GM19372 (cell line): ENCODE data around the gene JAGN1.
"Not testable (repeated sequence)": the region's sequence is repeated elsewhere in the genome, so short reads cannot be mapped to it uniquely, and the experiment has no call there.

Experiments used
- ATAC-seq: cut with Tn5 transposase; IDR thresholded peaks from one replicate; pipeline ENCODE4 v1.9.1; 2021; ENCODE audit warnings: mild to moderate bottlenecking, low read depth, moderate library complexity; ENCODE audit not compliant: unreplicated experiment

The JAGN1 gene

DNA sequence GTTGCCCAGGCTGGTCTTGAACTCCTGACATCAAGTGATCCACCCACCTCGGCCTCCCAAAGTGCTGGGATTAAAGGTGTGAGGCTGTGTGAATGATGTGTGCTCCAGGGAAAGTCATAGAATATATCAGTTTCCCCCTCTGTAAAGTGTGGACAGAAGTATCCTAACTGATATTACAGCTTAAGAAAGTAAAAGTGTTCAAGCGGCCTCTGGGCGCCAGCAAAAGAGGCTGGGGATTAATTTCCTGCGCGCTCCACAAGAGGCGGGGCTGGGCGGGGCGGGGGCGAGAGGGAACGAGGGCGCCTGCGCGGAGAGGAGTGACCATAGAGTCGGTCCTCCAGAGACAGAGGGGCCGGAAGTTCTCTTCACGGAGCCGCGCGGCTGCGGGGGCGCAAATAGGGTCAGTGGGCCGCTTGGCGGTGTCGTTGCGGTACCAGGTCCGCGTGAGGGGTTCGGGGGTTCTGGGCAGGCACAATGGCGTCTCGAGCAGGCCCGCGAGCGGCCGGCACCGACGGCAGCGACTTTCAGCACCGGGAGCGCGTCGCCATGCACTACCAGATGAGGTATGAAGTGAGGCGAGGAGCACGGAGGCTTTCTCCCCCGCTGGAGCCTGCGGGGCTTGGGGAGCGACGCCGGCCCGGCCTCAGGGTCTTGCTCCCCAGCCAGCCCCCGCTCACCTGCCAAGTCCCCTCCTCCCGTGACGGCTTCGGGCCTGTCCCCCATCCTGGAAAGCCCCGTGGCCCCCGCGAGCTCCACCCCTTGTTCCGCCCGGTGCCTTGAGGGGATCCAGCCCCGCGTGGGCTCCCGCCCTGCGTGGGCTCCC, at the start of gene JAGN1:
JAGN1 (plus strand) TSS at position 362 of the 823 bp plus-strand sequence; CDS start at position 475, 113 bp downstream.
- ATAC-seq = peak; percentile 84

DNA sequence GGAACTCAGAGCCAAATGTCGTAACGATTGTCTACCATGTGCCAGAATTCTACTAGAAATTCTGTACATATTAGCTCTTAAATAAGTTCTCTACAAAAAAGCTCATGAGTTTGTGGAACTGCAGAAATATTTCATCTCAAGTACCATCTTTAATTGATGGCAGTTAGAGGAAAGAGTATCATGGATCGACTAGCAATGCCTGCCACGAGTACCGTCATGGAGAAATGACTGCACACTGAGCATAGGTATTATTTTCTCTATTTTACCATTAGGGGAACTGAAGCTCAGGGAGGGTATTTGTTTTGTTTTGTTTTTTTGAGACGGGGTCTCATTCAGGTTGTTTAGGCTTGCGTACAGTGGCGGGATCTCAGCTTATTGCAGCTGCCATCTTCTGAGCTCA, 49.4 kb upstream of the JAGN1 start:
- no peak for ATAC-seq

GRCh38 chr3:9843715-9844438, 46.5 kb upstream of the JAGN1 start, which contains the start of gene RPUSD3:
RPUSD3 (minus strand) TSS chr3:9844008; CDS start chr3:9843990, 18 bp downstream.
- peak; percentile 98 for ATAC-seq

- ATAC-seq = no peak
These were observed 44.2 kb upstream of the JAGN1 start for GRCh38 chr3:9846231-9846630.

DNA sequence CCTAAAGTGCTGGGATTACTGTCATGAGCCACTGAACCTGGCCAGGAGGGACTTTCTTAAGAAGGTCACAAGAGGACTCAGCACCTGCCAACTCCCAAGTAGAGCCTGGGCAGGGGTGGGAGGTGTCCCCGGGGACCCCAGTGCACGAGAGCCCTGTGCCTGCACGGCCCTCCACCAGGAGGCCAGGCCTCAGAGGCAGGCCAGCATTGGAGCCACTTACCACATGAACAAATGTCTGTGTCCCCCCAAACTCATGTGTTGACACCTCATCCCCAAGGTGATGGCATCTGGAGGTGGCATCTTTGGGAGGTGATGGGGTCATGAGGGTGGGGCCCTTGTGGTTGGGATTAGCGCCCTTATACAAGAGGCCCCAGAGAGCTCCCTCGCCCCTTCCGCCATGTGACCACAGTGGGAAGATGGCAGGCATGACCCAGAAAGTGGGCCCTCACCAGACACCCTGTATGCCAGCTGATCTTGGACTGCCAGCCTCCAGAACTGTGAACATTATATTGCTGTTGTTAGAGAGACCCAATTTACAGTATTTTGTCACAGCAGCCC, 43.4 kb upstream of the JAGN1 start:
- no peak for ATAC-seq

DNA sequence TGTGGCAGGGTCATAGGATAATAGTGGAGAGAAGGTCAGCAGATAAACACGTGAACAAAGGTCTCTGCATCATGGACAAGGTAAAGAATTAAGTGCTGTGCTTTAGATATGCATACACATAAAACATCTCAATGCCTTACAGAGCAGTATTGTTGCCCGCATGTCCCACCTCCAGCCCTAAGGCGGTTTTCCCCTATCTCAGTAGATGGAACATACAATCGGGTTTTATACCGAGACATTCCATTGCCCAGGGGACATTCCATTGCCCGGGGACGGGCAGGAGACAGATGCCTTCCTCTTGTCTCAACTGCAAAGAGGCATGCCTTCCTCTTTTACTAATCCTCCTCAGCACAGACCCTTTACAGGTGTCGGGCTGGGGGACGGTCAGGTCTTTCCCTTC, 42.5 kb upstream of the JAGN1 start:
- not testable (repeated sequence) for ATAC-seq

DNA sequence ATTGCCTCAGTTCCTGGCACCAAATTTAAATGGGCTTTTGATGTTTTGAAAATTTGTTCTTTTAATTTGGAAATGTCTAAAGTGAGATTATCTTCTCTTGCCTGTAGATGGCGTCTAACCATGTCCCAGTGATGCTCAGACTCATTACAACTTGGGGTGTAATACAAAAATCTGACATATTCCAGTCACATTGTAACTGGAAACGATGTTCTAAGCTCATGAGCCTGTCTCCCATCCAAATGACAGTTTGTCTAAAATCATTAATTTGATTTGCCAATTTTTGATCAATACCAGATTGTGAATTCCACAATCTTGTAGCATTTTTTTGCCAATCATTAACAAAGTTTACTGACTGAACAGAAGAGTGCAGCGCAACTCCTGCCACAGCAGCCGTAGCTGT, 41.5 kb upstream of the JAGN1 start:
- ATAC-seq = not testable (repeated sequence)

- not testable (repeated sequence) for ATAC-seq
These were observed 39.0 kb upstream of the JAGN1 start for GRCh38 chr3:9851383-9851782.

GRCh38 chr3:9851926-9852325, 38.5 kb upstream of the JAGN1 start:
- ATAC-seq = not testable (repeated sequence)

GRCh38 chr3:9852528-9852927, 37.9 kb upstream of the JAGN1 start:
- ATAC-seq = no peak

DNA sequence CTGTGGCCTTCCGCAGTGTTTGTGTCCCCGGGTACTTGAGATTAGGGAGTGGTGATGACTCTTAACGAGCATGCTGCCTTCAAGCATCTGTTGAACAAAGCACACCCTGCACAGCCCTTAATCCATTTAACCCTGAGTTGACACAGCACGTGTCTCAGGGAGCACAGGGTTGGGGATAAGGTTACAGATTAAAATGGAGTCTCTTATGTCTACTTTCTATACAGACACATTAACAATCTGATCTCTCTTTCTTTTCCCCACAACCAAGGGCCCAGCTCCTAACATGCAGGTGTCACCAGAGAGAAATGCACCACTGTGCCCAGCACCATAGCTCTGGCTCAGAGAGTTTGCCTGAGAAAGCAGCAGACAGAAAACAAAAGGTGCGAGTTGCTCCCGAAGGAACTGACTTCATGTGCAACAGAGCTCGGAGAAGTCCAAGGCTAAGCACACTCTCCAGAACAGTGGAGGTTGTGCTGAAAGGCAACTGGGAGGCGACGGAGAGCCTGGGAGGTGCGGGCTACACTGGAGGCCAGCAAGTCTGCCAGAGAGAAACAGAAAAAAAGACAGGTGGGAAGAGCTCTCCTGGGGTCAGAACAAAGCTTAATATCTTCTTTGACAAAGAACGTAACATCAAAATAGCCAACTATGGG, 36.0 kb upstream of the JAGN1 start:
- not testable (repeated sequence) for ATAC-seq

GRCh38 chr3:9855594-9855993, 34.8 kb upstream of the JAGN1 start:
- no peak for ATAC-seq

DNA sequence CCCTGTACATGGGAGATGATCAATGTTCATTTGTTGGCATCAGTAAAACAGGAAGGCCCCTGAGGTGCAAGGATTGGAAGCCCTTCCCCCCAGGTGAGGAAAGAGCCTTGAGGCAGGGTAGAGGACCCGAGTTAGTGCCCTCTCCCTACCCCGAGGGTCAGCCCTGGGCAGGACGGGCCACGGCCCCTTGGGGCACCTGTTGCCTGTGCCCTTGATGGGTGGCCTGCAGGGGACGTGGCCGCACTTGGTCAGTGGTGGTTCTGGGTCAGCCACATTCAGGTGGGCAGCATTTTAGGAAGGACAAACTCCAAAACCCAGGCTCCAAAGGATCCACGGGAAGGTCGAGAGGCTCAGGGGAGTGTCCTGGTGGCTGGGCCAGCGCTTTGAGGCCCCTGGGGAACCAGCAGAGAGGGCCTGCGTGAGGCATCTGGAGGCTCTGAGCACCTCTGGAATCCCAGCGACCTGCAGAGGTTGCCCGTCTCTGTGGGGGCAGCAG, 30.8 kb upstream of the JAGN1 start:
- no peak for ATAC-seq

DNA sequence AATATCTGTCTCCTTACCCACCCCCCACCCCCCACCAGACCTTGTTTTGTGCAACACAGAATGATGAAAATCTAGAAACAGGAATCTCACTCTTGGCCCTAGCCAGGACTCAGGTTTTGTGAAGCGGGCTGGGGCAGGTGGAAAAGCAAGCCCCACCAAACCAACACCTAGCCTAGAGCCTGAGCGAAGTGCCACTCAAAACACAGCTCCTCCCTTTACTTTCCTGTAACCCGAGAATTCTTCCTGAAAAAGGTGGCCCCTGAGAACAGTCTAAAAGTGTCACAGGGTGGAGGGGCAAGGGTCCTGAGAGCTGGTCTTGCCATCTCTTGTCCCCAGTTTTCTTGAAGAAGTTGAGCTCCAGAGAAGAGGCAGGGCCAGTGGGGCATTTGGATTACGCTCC, 29.2 kb upstream of the JAGN1 start:
- ATAC-seq = no peak

- ATAC-seq = no peak
These were observed 28.7 kb upstream of the JAGN1 start for GRCh38 chr3:9861626-9862130.

- no peak for ATAC-seq
These were observed 27.9 kb upstream of the JAGN1 start for GRCh38 chr3:9862391-9863057.

DNA sequence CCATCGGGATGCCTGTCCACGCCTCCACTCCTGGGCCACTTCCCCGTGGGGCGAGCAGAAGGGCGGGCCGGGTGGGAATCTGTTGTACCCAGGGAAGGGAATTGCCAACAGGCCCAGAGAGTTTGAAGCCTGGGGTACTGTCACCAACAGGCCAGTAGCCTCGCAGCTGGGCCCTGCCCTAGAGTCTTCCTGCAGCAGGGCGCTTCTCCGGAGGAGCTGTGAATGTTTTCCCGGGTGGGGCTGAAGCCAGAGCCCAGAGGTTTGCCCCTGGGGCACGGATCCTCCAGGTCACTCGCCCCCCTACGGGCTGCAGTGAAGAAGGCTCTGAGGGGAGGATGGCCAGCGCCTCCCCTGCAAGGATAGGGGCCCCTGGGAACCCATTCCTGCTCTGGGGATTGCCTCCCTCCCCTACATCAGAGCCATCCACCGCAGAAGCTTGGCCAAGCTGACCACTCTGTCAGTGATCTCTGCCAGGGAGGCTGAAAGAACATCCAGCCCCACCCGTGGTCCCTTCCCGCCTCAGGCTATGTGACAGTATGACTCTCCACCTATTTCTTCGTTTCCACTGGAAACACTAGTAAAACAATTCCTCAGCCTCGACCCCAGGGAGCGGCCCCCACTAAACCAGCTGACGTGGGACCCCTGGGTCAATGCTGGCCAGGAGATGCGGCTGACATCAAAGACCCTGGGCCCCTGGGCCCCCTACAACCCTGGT, 27.2 kb upstream of the JAGN1 start:
- ATAC-seq = no peak

- no peak for ATAC-seq
These were observed 26.0 kb upstream of the JAGN1 start for GRCh38 chr3:9864200-9864927.
